HepG2 (cell line): Measurements from ENCODE around the gene CALML4. TPM values are rescaled to one million over a fixed set of nuclear protein-coding genes. Genes with fewer than 3 reads are reported as not detected.
"Not testable (repeated sequence)": the region's sequence is repeated elsewhere in the genome, so short reads cannot be mapped to it uniquely, and the experiment has no call there.

Source experiments
- ATAC-seq: fragments of 200-7000 bp; cut with Tn5 transposase; 3 replicates; pipeline ENCODE4 v1.9.1; 2020; ENCODE audit warnings: mild to moderate bottlenecking, moderate library complexity
- BruUV-seq: library from RNA; stranded (reverse); fragments of 400-500 nt; replicated peaks from 2 replicates; lab custom pipeline; 2021; lab: Mats Ljungman, UMichigan
- CTCF ChIA-PET: fragments of 300-600 bp; formaldehyde crosslinking; extraction: SDS; loops from one replicate; lab custom pipeline; 2021; ENCODE audit warnings: low total read pairs, inconsistent platforms, low intra/inter-chr PET ratio; lab: Yijun Ruan, JAX
- POLR2A ChIA-PET: fragments of 350-600 bp; sonication (Branson Sonifier 250); formaldehyde crosslinking; loops from one replicate; lab custom pipeline; 2020; ENCODE audit warnings: antibody characterized with exemption, inconsistent platforms; lab: Yijun Ruan, JAX
- DNase-seq: peaks from one replicate; pipeline ENCODE4 v3.0.0-alpha.2; 2015; ENCODE audit warnings: low spot score
- FAIRE-seq: peaks from 3 replicates; lab custom pipeline; 2011; peaks lifted over from hg19 to GRCh38; lab: Jason Lieb, UNC
- H2AFZ ChIP-seq: one replicate; pipeline ENCODE4 v1.6.1; 2011; ENCODE audit warnings: low read length, inconsistent platforms
- H3K27ac ChIP-seq: fragments of 300-600 bp; 3 replicates; pipeline ENCODE4 v1.8.0; 2011; ENCODE audit warnings: mixed run types, mild to moderate bottlenecking, mixed read lengths, low read length, inconsistent platforms; ENCODE audit not compliant: insufficient read depth; ENCODE audit errors: extremely low read length
- H3K27me3 ChIP-seq, 2 experiments: fragments of 200-600 bp in 1 of 2; 2 replicates in 1 of 2; 3 replicates in 1 of 2; pipeline versions ENCODE4 v1.6.0 to v1.8.0; 2011; ENCODE audit warnings: low read length in 2 of 2, mild to moderate bottlenecking in 2 of 2, moderate library complexity in 2 of 2, inconsistent platforms in 1 of 2; ENCODE audit not compliant: insufficient read depth in 2 of 2, control insufficient read depth in 1 of 2
- H3K36me3 ChIP-seq, 2 experiments: fragments of 200-600 bp in 1 of 2; replicated peaks in 1 of 2; 2 replicates in 1 of 2; 3 replicates in 1 of 2; pipeline versions ENCODE4 v1.5.1 to v1.8.0; 2011; ENCODE audit warnings: low read length in 2 of 2, inconsistent platforms in 1 of 2; ENCODE audit not compliant: insufficient read depth in 2 of 2, control insufficient read depth in 1 of 2
- H3K4me1 ChIP-seq: 2 replicates; pipeline ENCODE4 v1.5.1; 2012; ENCODE audit warnings: low read length, inconsistent platforms; ENCODE audit not compliant: insufficient read depth
- H3K4me2 ChIP-seq: 2 replicates; pipeline ENCODE4 v1.6.0; 2011; ENCODE audit warnings: low read depth, low read length, inconsistent platforms
- H3K4me3 ChIP-seq, 3 experiments: fragments of 200-600 bp in 1 of 3; sonication (generic), shearing (Covaris generic) in 1 of 3; replicated peaks in 1 of 3; 2 replicates each; pipeline ENCODE4 v1.5.1; 2011 to 2016; ENCODE audit warnings: low read length in 3 of 3, inconsistent platforms in 2 of 3, low read depth in 2 of 3, mild to moderate bottlenecking in 2 of 3, control low read depth in 1 of 3, mixed read lengths in 1 of 3; ENCODE audit not compliant: insufficient read depth in 1 of 3
- H3K79me2 ChIP-seq: one replicate; pipeline ENCODE4 v1.6.1; 2011; ENCODE audit warnings: low read length, inconsistent platforms; ENCODE audit not compliant: insufficient read depth
- H3K9ac ChIP-seq: 2 replicates; pipeline ENCODE4 v1.6.0; 2011; ENCODE audit warnings: mild to moderate bottlenecking, low read depth, low read length, inconsistent platforms; ENCODE audit not compliant: insufficient read depth
- H3K9me3 ChIP-seq: 2 replicates; pipeline ENCODE4 v1.5.1; 2012; ENCODE audit warnings: mild to moderate bottlenecking, low read length
- H4K20me1 ChIP-seq: 2 replicates; pipeline ENCODE4 v1.6.0; 2011; ENCODE audit warnings: inconsistent platforms, mild to moderate bottlenecking, low read length, moderate library complexity; ENCODE audit not compliant: insufficient read depth
- ARNTL ChIP-seq: sonication (generic); formaldehyde crosslinking; IDR thresholded peaks from 2 replicates; pipeline ENCODE4 v1.4.0; 2020; ENCODE audit warnings: mild to moderate bottlenecking, missing genetic modification reagents
- DNMT1 ChIP-seq: sonication (generic); formaldehyde crosslinking; IDR thresholded peaks from 2 replicates; pipeline ENCODE4 v1.5.1; 2020; ENCODE audit warnings: mild to moderate bottlenecking, missing genetic modification reagents
- GTF3A ChIP-seq: sonication (generic); formaldehyde crosslinking; conservative IDR thresholded peaks from 2 replicates; pipeline ENCODE4 v1.4.0; 2020; ENCODE audit warnings: mild to moderate bottlenecking, missing genetic modification reagents
- NR1H2 ChIP-seq: sonication (generic); formaldehyde crosslinking; IDR thresholded peaks from 2 replicates; pipeline ENCODE4 v1.8.1; 2022; ENCODE audit warnings: low read depth, missing genetic modification reagents, borderline replicate concordance
- SETDB1 ChIP-seq: sonication (generic); formaldehyde crosslinking; IDR thresholded peaks from 2 replicates; pipeline ENCODE4 v1.5.1; 2020; ENCODE audit warnings: missing genetic modification reagents, mild to moderate bottlenecking, borderline replicate concordance
- YEATS2 ChIP-seq: sonication (generic); formaldehyde crosslinking; IDR thresholded peaks from 2 replicates; pipeline ENCODE4 v1.4.0; 2020; ENCODE audit warnings: missing genetic modification reagents, borderline replicate concordance
- ZFX ChIP-seq: sonication (generic); formaldehyde crosslinking; IDR thresholded peaks from 2 replicates; pipeline ENCODE4 v1.4.0; 2020; ENCODE audit warnings: mild to moderate bottlenecking, low read depth, missing genetic modification reagents, moderate library complexity
- ZNF264 ChIP-seq: sonication (generic); formaldehyde crosslinking; IDR thresholded peaks from 2 replicates; pipeline ENCODE4 v1.4.0; 2020; ENCODE audit warnings: missing genetic modification reagents
- ZNF639 ChIP-seq: conservative IDR thresholded peaks from 2 replicates; pipeline ENCODE4 v1.6.1; 2018; ENCODE audit warnings: missing genetic modification reagents
- ZNF737 ChIP-seq: sonication (generic); formaldehyde crosslinking; IDR thresholded peaks from 2 replicates; pipeline ENCODE4 v1.5.0; 2020; ENCODE audit warnings: missing genetic modification reagents, mild to moderate bottlenecking, borderline replicate concordance
- ZNF788 ChIP-seq: sonication (generic); formaldehyde crosslinking; IDR thresholded peaks from 2 replicates; pipeline ENCODE4 v1.5.0; 2020; ENCODE audit warnings: mild to moderate bottlenecking, missing genetic modification reagents, borderline replicate concordance
- WGBS: methylation state at CpG from one replicate; pipeline ENCODE4 v1.1.6; 2017; ENCODE audit warnings: low lambda C conversion rate; 5-methylcytosine and 5-hydroxymethylcytosine counted together
- in situ Hi-C: cut with HindIII; loops from 2 replicates; pipeline ENCODE4 v1.10.0; 2017; ENCODE audit warnings: low pct_unique_long_range_greater_than_20kb; ENCODE audit not compliant: extremely low pct_ligation_motif_present
- intact Hi-C: fragments of 100-400 bp; cut with micrococcal nuclease; formaldehyde crosslinking; loops from one replicate; pipeline ENCODE4 v1.10.0; 2022; ENCODE audit not compliant: unreplicated experiment
- polyA plus RNA-seq, 8 experiments: library from polyadenylated mRNA; depleted of rRNA in 3 of 8; stranded (reverse) in 7 of 8; unstranded in 1 of 8; fragments of >200 nt; fragmentation: Illumina TruSeq in 4 of 8; extraction: Trizol in 4 of 8; gene quantifications; 2 replicates each; pipeline versions ENCODE4 v1.2.1 to v1.2.3, GENCODE V29; 2011 to 2016; ENCODE audit warnings: low read depth in 4 of 8, missing spikeins in 1 of 8, mixed read lengths in 1 of 8; ENCODE audit not compliant: insufficient read depth in 1 of 8
- total RNA-seq, 5 experiments: library from RNA; depleted of rRNA; stranded (reverse); fragments of >200 nt; fragmentation: Illumina TruSeq; extraction: Trizol; gene quantifications; 2 replicates each; pipeline ENCODE4 v1.2.3, GENCODE V29; 2016; ENCODE audit warnings: low read depth in 1 of 5
- TF ChIP-seq, protein P1 (sequence below): sonication (generic); formaldehyde crosslinking; IDR thresholded peaks from 2 replicates; pipeline ENCODE4 v1.4.0; 2020; ENCODE audit warnings: missing genetic modification reagents, mild to moderate bottlenecking, borderline replicate concordance
- TF ChIP-seq, protein P2 (sequence below): sonication (generic); formaldehyde crosslinking; conservative IDR thresholded peaks from 2 replicates; pipeline ENCODE4 v1.5.0; 2020; ENCODE audit warnings: missing genetic modification reagents

The CALML4 gene
- total and polyA plus RNA-seq, 2 of the 13 experiments (the other 11 are each of a cell fraction or from before 2014, with no cell fraction given), result 3.6 to 8.7 TPM

- Histone ChIP-seq H3K4me1 (peaks cover 19% of the 10 kb centered on the region), H3K36me3 (peaks cover 8 to 22% of the 10 kb centered on the region in 2 experiments; a peak in 4 of 5 replicates), H3K79me2 (peaks cover 48% of the 10 kb centered on the region)
- BruUV-seq, POLR2A ChIA-PET, H3K9me3 ChIP-seq, ATAC-seq, in situ Hi-C loops, H3K9ac ChIP-seq, DNase-seq, intact Hi-C loops, H3K27ac ChIP-seq, H3K27me3 ChIP-seq, H4K20me1 ChIP-seq, H3K4me3 ChIP-seq, CTCF ChIA-PET, H3K4me2 ChIP-seq, FAIRE-seq, H2AFZ ChIP-seq: not testable (repeated sequence)
- WGBS, result 86% methylated on average over 18 of the region's 55 CpGs
Observed at GRCh38 chr15:68221530-68222431, 16.6 kb upstream of the CALML4 start.

DNA sequence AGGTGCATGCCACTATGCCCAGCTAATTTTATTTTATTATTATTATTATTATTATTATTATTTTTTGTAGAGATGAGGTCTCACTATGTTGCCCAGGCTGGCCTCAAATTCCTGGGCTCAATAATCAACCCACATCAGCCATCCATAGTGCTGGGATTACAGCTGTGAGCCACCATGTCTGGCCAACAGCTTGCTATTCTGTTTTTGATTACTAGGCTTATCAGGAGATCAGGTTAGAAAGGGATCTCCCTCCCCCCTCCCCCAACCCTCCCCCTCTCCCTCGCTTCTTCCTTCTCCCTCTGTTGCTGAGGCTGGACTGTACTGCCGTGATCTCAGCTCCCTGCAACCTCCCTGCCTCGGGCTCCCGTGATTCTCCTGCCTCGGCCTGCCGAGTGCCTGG is 15.8 kb upstream of the CALML4 start:
- H3K36me3 ChIP-seq, result peaks cover 8 to 22% of the 10 kb centered on the region in 2 experiments; a peak in 4 of 5 replicates
- 98% methylated on average over 6 of the region's 6 CpGs for WGBS
- TF ChIP-seq YEATS2, result no peak
- TF ChIP-seq NR1H2 (CRISPR knock-in tag), result no peak
- TF ChIP-seq, protein P1, sequence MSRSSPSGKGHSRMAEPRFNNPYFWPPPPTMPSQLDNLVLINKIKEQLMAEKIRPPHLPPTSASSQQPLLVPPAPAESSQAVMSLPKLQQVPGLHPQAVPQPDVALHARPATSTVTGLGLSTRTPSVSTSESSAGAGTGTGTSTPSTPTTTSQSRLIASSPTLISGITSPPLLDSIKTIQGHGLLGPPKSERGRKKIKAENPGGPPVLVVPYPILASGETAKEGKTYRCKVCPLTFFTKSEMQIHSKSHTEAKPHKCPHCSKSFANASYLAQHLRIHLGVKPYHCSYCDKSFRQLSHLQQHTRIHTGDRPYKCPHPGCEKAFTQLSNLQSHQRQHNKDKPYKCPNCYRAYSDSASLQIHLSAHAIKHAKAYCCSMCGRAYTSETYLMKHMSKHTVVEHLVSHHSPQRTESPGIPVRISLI (CRISPR knock-in tag), result no peak
- TF ChIP-seq SETDB1 (CRISPR knock-in tag), result no peak
- no peak for TF ChIP-seq ZNF788
- no peak for TF ChIP-seq ZNF737 (CRISPR knock-in tag)
- TF ChIP-seq ZFX (CRISPR knock-in tag), result no peak
- no peak for TF ChIP-seq GTF3A (CRISPR knock-in tag)
- TF ChIP-seq DNMT1, result no peak
- no peak for TF ChIP-seq ZNF264 (CRISPR knock-in tag)
- TF ChIP-seq, protein P2, sequence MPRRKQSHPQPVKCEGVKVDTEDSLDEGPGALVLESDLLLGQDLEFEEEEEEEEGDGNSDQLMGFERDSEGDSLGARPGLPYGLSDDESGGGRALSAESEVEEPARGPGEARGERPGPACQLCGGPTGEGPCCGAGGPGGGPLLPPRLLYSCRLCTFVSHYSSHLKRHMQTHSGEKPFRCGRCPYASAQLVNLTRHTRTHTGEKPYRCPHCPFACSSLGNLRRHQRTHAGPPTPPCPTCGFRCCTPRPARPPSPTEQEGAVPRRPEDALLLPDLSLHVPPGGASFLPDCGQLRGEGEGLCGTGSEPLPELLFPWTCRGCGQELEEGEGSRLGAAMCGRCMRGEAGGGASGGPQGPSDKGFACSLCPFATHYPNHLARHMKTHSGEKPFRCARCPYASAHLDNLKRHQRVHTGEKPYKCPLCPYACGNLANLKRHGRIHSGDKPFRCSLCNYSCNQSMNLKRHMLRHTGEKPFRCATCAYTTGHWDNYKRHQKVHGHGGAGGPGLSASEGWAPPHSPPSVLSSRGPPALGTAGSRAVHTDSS (CRISPR knock-in tag), result no peak
- no peak for TF ChIP-seq ZNF639
- no peak for TF ChIP-seq ARNTL (CRISPR knock-in tag)

More for the DNA sequence above, 15.8 kb upstream of the CALML4 start:
- no TSS peak for BruUV-seq
- H2AFZ ChIP-seq, result no peak overlapping the region
- FAIRE-seq, result no peak
- CTCF ChIA-PET, result no interaction called here
- in situ Hi-C loops, result no loop called here
- no peak overlapping the region for H3K4me2 ChIP-seq
- no peak overlapping the region for H3K27ac ChIP-seq
- intact Hi-C loops, result no loop called here
- peaks cover 19% of the 10 kb centered on the region for H3K4me1 ChIP-seq
- H4K20me1 ChIP-seq, result no peaks in the 10 kb centered on the region
- no peak overlapping the region for H3K4me3 ChIP-seq
- DNase-seq, result no peak
- no peak overlapping the region for H3K9ac ChIP-seq
- POLR2A ChIA-PET, result no interaction called here
- H3K9me3 ChIP-seq, result no peaks in the 10 kb centered on the region
- H3K79me2 ChIP-seq, result peaks cover 44% of the 10 kb centered on the region
- no peak for ATAC-seq
- H3K27me3 ChIP-seq, result no peaks in the 10 kb centered on the region
